ENCODE measurements around the gene UBE2G1.
A peak's percentile ranks its signal among the peaks of the same experiment; 100 is the strongest.
"Not testable (repeated sequence)": the region's sequence is repeated elsewhere in the genome, so short reads cannot be mapped to it uniquely, and the experiment has no call there.

UBE2G1 gene

GRCh38 chr17:4375039-4375748, 8.7 kb upstream of the UBE2G1 start:
- no peak for DNase-seq (ENCODE audit: low spot score)

GRCh38 chr17:4369557-4370230, 3.2 kb upstream of the UBE2G1 start:
- DNase-seq (ENCODE audit: low spot score) = no peak

GRCh38 chr17:4368341-4368740, 1.9 kb upstream of the UBE2G1 start:
- no peak for DNase-seq (ENCODE audit: low spot score)

GRCh38 chr17:4367177-4367576, 702 bp upstream of the UBE2G1 start:
- not testable (repeated sequence) for DNase-seq (ENCODE audit: low spot score)

GRCh38 chr17:4365628-4366326, 698 bp downstream of the UBE2G1 start:
- peak; percentile 23 for DNase-seq (ENCODE audit: low spot score)

GRCh38 chr17:4365103-4365627, 1.3 kb downstream of the UBE2G1 start:
- DNase-seq (ENCODE audit: low spot score) = peak; percentile 92

GRCh38 chr17:4364622-4365041, 1.8 kb downstream of the UBE2G1 start:
- DNase-seq (ENCODE audit: low spot score) = no peak

- DNase-seq (ENCODE audit: low spot score) = no peak
Measured at GRCh38 chr17:4362141-4362540, 4.3 kb downstream of the UBE2G1 start.

- DNase-seq (ENCODE audit: low spot score) = no peak
Measured at GRCh38 chr17:4358154-4358553, 8.3 kb downstream of the UBE2G1 start.

GRCh38 chr17:4357671-4358070, 8.8 kb downstream of the UBE2G1 start:
- DNase-seq (ENCODE audit: low spot score) = no peak

- no peak for DNase-seq (ENCODE audit: low spot score)
Measured at GRCh38 chr17:4357030-4357628, 9.3 kb downstream of the UBE2G1 start.

GRCh38 chr17:4354862-4355514, 11.5 kb downstream of the UBE2G1 start:
- no peak for DNase-seq (ENCODE audit: low spot score)

- no peak for DNase-seq (ENCODE audit: low spot score)
Measured at GRCh38 chr17:4354206-4354605, 12.3 kb downstream of the UBE2G1 start.

GRCh38 chr17:4350214-4350613, 16.3 kb downstream of the UBE2G1 start:
- not testable (repeated sequence) for DNase-seq (ENCODE audit: low spot score)

- DNase-seq (ENCODE audit: low spot score) = no peak
Measured at GRCh38 chr17:4345581-4346252, 20.8 kb downstream of the UBE2G1 start.

- no peak for DNase-seq (ENCODE audit: low spot score)
Measured at GRCh38 chr17:4344926-4345325, 21.5 kb downstream of the UBE2G1 start.

GRCh38 chr17:4342535-4342934, 23.9 kb downstream of the UBE2G1 start:
- no peak for DNase-seq (ENCODE audit: low spot score)

GRCh38 chr17:4341616-4341977, 24.9 kb downstream of the UBE2G1 start:
- no peak for DNase-seq (ENCODE audit: low spot score)

GRCh38 chr17:4340914-4341615, 25.4 kb downstream of the UBE2G1 start:
- DNase-seq (ENCODE audit: low spot score) = no peak

- DNase-seq (ENCODE audit: low spot score) = no peak
Measured at GRCh38 chr17:4334776-4335584, 31.5 kb downstream of the UBE2G1 start.

Data from kidney capillary endothelial cell (primary cell).